GM23338 (cell line): ENCODE measurements around the gene SYCP3.

Source experiments
- CTCF ChIP-seq, 2 experiments: fragments of 200-600 bp in 1 of 2; sonication (generic) in 1 of 2; conservative IDR thresholded peaks; 2 replicates each; pipeline versions ENCODE4 v1.5.1 to v1.6.1; 2016 to 2017; ENCODE audit warnings: antibody characterized with exemption in 2 of 2, low read depth in 2 of 2, mild to moderate bottlenecking in 2 of 2, moderate library complexity in 1 of 2
- EZH2 ChIP-seq: fragments of 200-600 bp; sonication (generic); IDR thresholded peaks from one replicate; pipeline ENCODE4 v1.8.0; 2017; ENCODE audit warnings: antibody characterized with exemption, mild to moderate bottlenecking, low read depth; ENCODE audit not compliant: unreplicated experiment

DNA sequence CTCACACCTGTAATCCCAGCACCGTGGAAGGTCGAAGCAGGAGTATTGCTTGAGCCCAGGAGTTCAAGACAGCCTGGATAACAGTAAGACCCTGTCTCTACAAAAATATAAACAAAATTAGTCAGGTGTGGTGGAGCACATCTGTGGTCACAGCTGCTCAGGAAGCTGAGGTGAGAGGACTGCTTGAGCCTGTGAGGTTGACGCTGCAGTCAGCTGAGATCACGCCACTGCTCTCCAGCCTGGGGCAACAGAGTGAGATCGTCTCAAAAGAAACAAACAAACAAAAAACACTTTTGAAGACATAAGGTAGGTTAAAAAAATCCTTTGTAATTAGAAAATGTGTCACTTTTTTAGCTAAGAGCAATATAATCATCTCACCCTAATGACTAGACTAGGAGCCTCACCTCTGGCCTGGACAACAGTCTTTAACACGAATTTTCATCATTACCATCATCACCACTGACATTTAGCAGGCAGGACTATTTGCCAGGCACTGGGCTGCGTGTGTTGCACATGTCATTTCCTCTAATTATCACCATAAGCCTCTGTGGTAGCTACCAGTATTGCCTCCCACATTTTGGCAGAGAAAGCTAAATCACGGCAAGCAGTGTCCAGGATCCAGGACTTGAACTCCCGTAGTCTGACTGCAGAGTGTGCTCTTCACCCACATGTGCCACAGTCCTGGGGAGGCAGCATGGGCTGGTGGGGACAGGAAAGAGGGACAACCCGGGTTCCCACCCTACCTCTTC lies 4.6 kb upstream of the SYCP3 start:
- TF ChIP-seq CTCF (conservative IDR thresholded peaks at IDR 0.05; ENCODE audit: low read depth in 2 of 2) = peak in 1 of 2 experiments; percentile 22; a peak in 2 of 4 replicates
- TF ChIP-seq EZH2 = no peak
